ENCODE data around the gene PLA2G12B.

- TF ChIP-seq POLR2A (IDR thresholded peaks at IDR 0.05) (no peak), EP300 (IDR thresholded peaks at IDR 0.05) (no peak)
These were observed 27.4 kb upstream of the PLA2G12B start for GRCh38 chr10:72981882-72982529.
